ENCODE data around the gene STING1.

- TF ChIP-seq EZH2 (IDR thresholded peaks at IDR 0.05; ENCODE audit: borderline replicate concordance, insufficient read depth, low read depth, low read length, poor library complexity, severe bottlenecking) = no peak
- TF ChIP-seq CTCF (IDR thresholded peaks at IDR 0.05) = no peak
Measured at GRCh38 chr5:139438707-139439012, 43.9 kb downstream of the STING1 start.

All from B cell (primary cell).